PC-9 (cell line): ENCODE results near the gene FAM81B. TPM values are rescaled to one million over a fixed set of nuclear protein-coding genes. Genes with fewer than 3 reads are reported as not detected.

Source experiments
- BruUV-seq: library from RNA; stranded (reverse); fragments of 400-500 nt; replicated peaks from 2 replicates; lab custom pipeline; 2021; lab: Mats Ljungman, UMichigan
- CTCF ChIA-PET: fragments of 300-600 bp; sonication (Branson Sonifier 250); formaldehyde crosslinking; loops from one replicate; lab custom pipeline; 2022; ENCODE audit warnings: antibody characterized with exemption; lab: Charles Lee
- POLR2A ChIA-PET: fragments of 300-600 bp; sonication (Branson Sonifier 250); formaldehyde crosslinking; loops from one replicate; lab custom pipeline; 2022; ENCODE audit warnings: antibody characterized with exemption; ENCODE audit not compliant: unreplicated experiment; lab: Charles Lee
- DNase-seq, 2 experiments: peaks; one replicate each; pipeline versions ENCODE4 v3.0.0 to v3.0.0-alpha.2; 2015 to 2022; ENCODE audit warnings: mixed read lengths in 1 of 2
- H2AFZ ChIP-seq: fragments of 200-600 bp; sonication (generic); 2 replicates; pipeline ENCODE4 v1.8.1; 2017; ENCODE audit warnings: antibody characterized with exemption
- H3F3A ChIP-seq: fragments of 200-600 bp; sonication (generic); 2 replicates; pipeline ENCODE4 v1.8.1; 2017; ENCODE audit warnings: antibody characterized with exemption, mild to moderate bottlenecking, low read depth; ENCODE audit not compliant: insufficient read depth
- H3K27ac ChIP-seq: fragments of 200-600 bp; sonication (generic); 2 replicates; pipeline ENCODE4 v1.6.1; 2016; ENCODE audit warnings: mixed run types
- H3K27me3 ChIP-seq: fragments of 200-600 bp; sonication (generic); 2 replicates; pipeline ENCODE4 v1.6.1; 2016; ENCODE audit warnings: low read depth, mixed run types; ENCODE audit not compliant: insufficient read depth
- H3K36me3 ChIP-seq: fragments of 200-600 bp; sonication (generic); 2 replicates; pipeline ENCODE4 v1.6.1; 2016; ENCODE audit warnings: low read depth, mixed run types
- H3K4me1 ChIP-seq: fragments of 200-600 bp; sonication (generic); replicated peaks from 2 replicates; pipeline ENCODE4 v1.6.1; 2016; ENCODE audit warnings: mixed run types; ENCODE audit not compliant: insufficient read depth
- H3K4me2 ChIP-seq: fragments of 200-600 bp; sonication (generic); 2 replicates; pipeline ENCODE4 v1.6.1; 2017; ENCODE audit warnings: mixed run types
- H3K4me3 ChIP-seq: fragments of 200-600 bp; sonication (generic); 2 replicates; pipeline ENCODE4 v1.6.1; 2016; ENCODE audit warnings: mixed run types
- H3K79me2 ChIP-seq: fragments of 200-600 bp; sonication (generic); 2 replicates; pipeline ENCODE4 v1.6.1; 2017; ENCODE audit warnings: low read depth, mixed run types
- H3K9me2 ChIP-seq: fragments of 200-600 bp; sonication (generic); 2 replicates; pipeline ENCODE4 v1.8.1; 2017; ENCODE audit warnings: mild to moderate bottlenecking; ENCODE audit not compliant: insufficient read depth
- H3K9me3 ChIP-seq: fragments of 200-600 bp; sonication (generic); 2 replicates; pipeline ENCODE4 v1.8.1; 2016; ENCODE audit warnings: low read depth; ENCODE audit not compliant: insufficient read depth
- H4K20me1 ChIP-seq: fragments of 200-600 bp; sonication (generic); 2 replicates; pipeline ENCODE4 v1.8.1; 2017; ENCODE audit not compliant: insufficient read depth
- CTCF ChIP-seq: fragments of 200-600 bp; sonication (generic); conservative IDR thresholded peaks from 2 replicates; pipeline ENCODE4 v1.6.1; 2017; ENCODE audit warnings: mixed run types, antibody characterized with exemption, mild to moderate bottlenecking, moderate library complexity
- EZH2 ChIP-seq: fragments of 200-600 bp; sonication (generic); IDR thresholded peaks from 2 replicates; pipeline ENCODE4 v1.8.0; 2017; ENCODE audit warnings: antibody characterized with exemption, low read depth
- intact Hi-C: fragments of 100-400 bp; cut with micrococcal nuclease; formaldehyde crosslinking; loops from one replicate; pipeline ENCODE4 v1.10.0; 2022; ENCODE audit not compliant: unreplicated experiment
- total RNA-seq: library from RNA; stranded (reverse); gene quantifications from 2 replicates; pipeline ENCODE4 v1.2.3, GENCODE V29; 2021

The FAM81B gene
- total RNA-seq, 1 experiment from 2014 or later = 5.0 TPM

- no peaks in the 10 kb centered on the region for H3K9me3 ChIP-seq
- no peak overlapping the region for H3K4me3 ChIP-seq
- ChIA-PET POLR2A (no interaction called here), CTCF (no interaction called here)
- no peak for DNase-seq
- H3K79me2 ChIP-seq = no peaks in the 10 kb centered on the region
- no peak overlapping the region for H2AFZ ChIP-seq
- intact Hi-C loops = no loop called here
- H3F3A ChIP-seq = no peaks in the 10 kb centered on the region
- no peak overlapping the region for H3K4me2 ChIP-seq
- no peaks in the 10 kb centered on the region for H3K36me3 ChIP-seq
- BruUV-seq = no TSS peak
- H3K27ac ChIP-seq = no peak overlapping the region
- no peaks in the 10 kb centered on the region for H3K27me3 ChIP-seq
- H3K4me1 ChIP-seq = no peaks in the 10 kb centered on the region
- H3K9me2 ChIP-seq = no peaks in the 10 kb centered on the region
- no peak for TF ChIP-seq CTCF
- no peak for TF ChIP-seq EZH2
- no peaks in the 10 kb centered on the region for H4K20me1 ChIP-seq
Measured at GRCh38 chr5:95401626-95402025, 10.5 kb downstream of the FAM81B start.

- DNase-seq = no peak
- CTCF ChIA-PET = no interaction called here
Measured at GRCh38 chr5:95403996-95404395, 12.8 kb downstream of the FAM81B start.

GRCh38 chr5:95406426-95407090, 15.4 kb downstream of the FAM81B start:
- H2AFZ ChIP-seq = no peak overlapping the region
- no TSS peak for BruUV-seq

More at GRCh38 chr5:95403996-95404395, 12.8 kb downstream of the FAM81B start:
- Histone ChIP-seq H2AFZ (no peak overlapping the region), H3K4me1 (no peaks in the 10 kb centered on the region), H3K27me3 (no peaks in the 10 kb centered on the region), H3K36me3 (no peaks in the 10 kb centered on the region), H3F3A (no peaks in the 10 kb centered on the region), H3K4me3 (no peak overlapping the region), H3K9me2 (no peaks in the 10 kb centered on the region), H3K9me3 (no peaks in the 10 kb centered on the region), H3K27ac (no peak overlapping the region), H3K79me2 (no peaks in the 10 kb centered on the region), H4K20me1 (no peaks in the 10 kb centered on the region), H3K4me2 (no peak overlapping the region)
- POLR2A ChIA-PET = no interaction called here
- intact Hi-C loops = no loop called here
- no TSS peak for BruUV-seq
- no peak for TF ChIP-seq CTCF
- no peak for TF ChIP-seq EZH2

More at GRCh38 chr5:95406426-95407090, 15.4 kb downstream of the FAM81B start:
- DNase-seq = no peak
- intact Hi-C loops = no loop called here
- Histone ChIP-seq H3K79me2 (no peaks in the 10 kb centered on the region), H3K27me3 (no peaks in the 10 kb centered on the region), H3K27ac (no peak overlapping the region), H3K4me2 (no peak overlapping the region), H4K20me1 (no peaks in the 10 kb centered on the region), H3K9me2 (no peaks in the 10 kb centered on the region), H3F3A (no peaks in the 10 kb centered on the region), H3K4me1 (no peaks in the 10 kb centered on the region), H3K36me3 (no peaks in the 10 kb centered on the region), H3K4me3 (no peak overlapping the region), H3K9me3 (no peaks in the 10 kb centered on the region)
- ChIA-PET POLR2A (no interaction called here), CTCF (no interaction called here)
- TF ChIP-seq EZH2 (no peak), CTCF (no peak)
